SK-N-SH treated with all-trans-retinoic acid at 6 μM for 48 hours (cell line): ENCODE data around the gene TNIP3.

Source experiments
- ATAC-seq: fragments of 200-7000 bp; cut with Tn5 transposase; 3 replicates; pipeline ENCODE4 v1.9.1; 2020; ENCODE audit warnings: mild to moderate bottlenecking, moderate library complexity
- BACH2 ChIP-seq: fragments of 250-450 bp; sonication (Bioruptor Pico); IDR thresholded peaks from 2 replicates; pipeline ENCODE4 v1.9.0; 2021; ENCODE audit warnings: mild to moderate bottlenecking, borderline replicate concordance
- CSDC2 ChIP-seq: fragments of 250-450 bp; sonication (Bioruptor Pico); IDR thresholded peaks from 2 replicates; pipeline ENCODE4 v1.5.0; 2020; ENCODE audit warnings: mild to moderate bottlenecking, moderate library complexity
- CSRNP3 ChIP-seq: fragments of 250-450 bp; sonication (Bioruptor Pico); IDR thresholded peaks from 2 replicates; pipeline ENCODE4 v1.5.1; 2021; ENCODE audit warnings: mild to moderate bottlenecking, moderate library complexity
- ESRRG ChIP-seq: fragments of 250-450 bp; sonication (Bioruptor Pico); IDR thresholded peaks from 2 replicates; pipeline ENCODE4 v1.6.1; 2021; ENCODE audit warnings: mild to moderate bottlenecking
- ISL1 ChIP-seq: fragments of 250-450 bp; sonication (Bioruptor Pico); IDR thresholded peaks from 2 replicates; pipeline ENCODE4 v2.1.2; 2022; ENCODE audit warnings: mild to moderate bottlenecking, moderate library complexity
- OSR1 ChIP-seq: fragments of 250-450 bp; sonication (Bioruptor Pico); IDR thresholded peaks from 2 replicates; pipeline ENCODE4 v1.8.0; 2022; ENCODE audit warnings: moderate library complexity, mild to moderate bottlenecking, inconsistent platforms
- PATZ1 ChIP-seq: fragments of 250-450 bp; sonication (Bioruptor Pico); IDR thresholded peaks from 2 replicates; pipeline ENCODE4 v1.8.0; 2020; ENCODE audit warnings: mild to moderate bottlenecking, moderate library complexity, borderline replicate concordance
- POU6F1 ChIP-seq: fragments of 250-450 bp; sonication (Bioruptor Pico); IDR thresholded peaks from 2 replicates; pipeline ENCODE4 v1.8.0; 2021; ENCODE audit warnings: low read depth, mild to moderate bottlenecking, moderate library complexity, borderline replicate concordance
- SNAI2 ChIP-seq: fragments of 250-450 bp; sonication (Bioruptor Pico); IDR thresholded peaks from 2 replicates; pipeline ENCODE4 v1.5.0; 2020; ENCODE audit warnings: mild to moderate bottlenecking, moderate library complexity
- TCF4 ChIP-seq: fragments of 250-450 bp; sonication (Bioruptor Pico); IDR thresholded peaks from 2 replicates; pipeline ENCODE4 v1.8.0; 2021; ENCODE audit warnings: mild to moderate bottlenecking, moderate library complexity, borderline replicate concordance
- TOX ChIP-seq: fragments of 250-450 bp; sonication (Bioruptor Pico); IDR thresholded peaks from 2 replicates; pipeline ENCODE4 v1.8.0; 2021; ENCODE audit warnings: mild to moderate bottlenecking, moderate library complexity, borderline replicate concordance
- TSHZ2 ChIP-seq: fragments of 250-450 bp; sonication (Bioruptor Pico); IDR thresholded peaks from 2 replicates; pipeline ENCODE4 v1.5.0; 2020; ENCODE audit warnings: mild to moderate bottlenecking, moderate library complexity
- ZC3H10 ChIP-seq: fragments of 250-450 bp; sonication (Bioruptor Pico); IDR thresholded peaks from 2 replicates; pipeline ENCODE4 v1.5.1; 2021; ENCODE audit warnings: mild to moderate bottlenecking, moderate library complexity
- ZFP30 ChIP-seq: fragments of 450-650 bp; formaldehyde crosslinking; IDR thresholded peaks from 2 replicates; pipeline ENCODE4 v1.5.0; 2022; ENCODE audit warnings: mild to moderate bottlenecking, moderate library complexity
- ZNF565 ChIP-seq: fragments of 450-650 bp; formaldehyde crosslinking; conservative IDR thresholded peaks from 2 replicates; pipeline ENCODE4 v1.5.0; 2020; ENCODE audit warnings: low read depth, mild to moderate bottlenecking, moderate library complexity
- ZNF70 ChIP-seq: fragments of 450-650 bp; formaldehyde crosslinking; IDR thresholded peaks from 2 replicates; pipeline ENCODE4 v1.5.0; 2020; ENCODE audit warnings: mild to moderate bottlenecking, moderate library complexity
- ZNF8 ChIP-seq: fragments of 450-650 bp; formaldehyde crosslinking; IDR thresholded peaks from 2 replicates; pipeline ENCODE4 v1.5.0; 2020; ENCODE audit warnings: mild to moderate bottlenecking, moderate library complexity

The TNIP3 gene

GRCh38 chr4:121112530-121112929 lies 51.6 kb downstream of the TNIP3 start:
- no peak for ATAC-seq
- no peak for TF ChIP-seq CSDC2
- TF ChIP-seq, all 23 proteins: peak for 0

- no peak for TF ChIP-seq TSHZ2 (CRISPR knock-in tag)
- no peak for TF ChIP-seq ZNF70
- no peak for TF ChIP-seq SNAI2
- TF ChIP-seq ESRRG (CRISPR knock-in tag): no peak
- TF ChIP-seq ISL1 (CRISPR knock-in tag): no peak
- no peak for TF ChIP-seq PATZ1 (CRISPR knock-in tag)
- no peak for TF ChIP-seq CSRNP3 (CRISPR knock-in tag)
- TF ChIP-seq POU6F1 (CRISPR knock-in tag): no peak
- no peak for TF ChIP-seq TCF4 (CRISPR knock-in tag)
- TF ChIP-seq TOX (CRISPR knock-in tag): no peak
- no peak for TF ChIP-seq CSDC2
- no peak for TF ChIP-seq ZNF565 (CRISPR knock-in tag)
- no peak for TF ChIP-seq BACH2 (CRISPR knock-in tag)
- TF ChIP-seq ZC3H10: no peak
- no peak for TF ChIP-seq ZNF8
- TF ChIP-seq, all 23 proteins: peak for 0
- no peak for ATAC-seq
Measured at GRCh38 chr4:121108557-121108956, 55.6 kb downstream of the TNIP3 start.

- TF ChIP-seq SNAI2 (no peak), ZFP30 (CRISPR knock-in tag) (no peak), PATZ1 (CRISPR knock-in tag) (no peak), OSR1 (CRISPR knock-in tag) (no peak), ESRRG (CRISPR knock-in tag) (no peak), TOX (CRISPR knock-in tag) (no peak)
- ATAC-seq: no peak
Measured at GRCh38 chr4:121107507-121107906, 56.6 kb downstream of the TNIP3 start.

GRCh38 chr4:121100093-121100775 lies 63.9 kb downstream of the TNIP3 start:
- TF ChIP-seq ISL1 (CRISPR knock-in tag): no peak

More at GRCh38 chr4:121100093-121100775, 63.9 kb downstream of the TNIP3 start:
- no peak for ATAC-seq
